ENCODE measurements around the gene EPN3.

EPN3 gene

GRCh38 chr17:50534979-50535326, 2.4 kb downstream of the EPN3 start:
- H3K27me3 Mint-ChIP-seq: peaks cover 26% of the 10 kb centered on the region
- DNase-seq (ENCODE audit: low spot score in 2 of 2) (no peak), ATAC-seq (ENCODE audit: low read depth) (no peak)
- peaks cover 10% of the 10 kb centered on the region for H3K4me1 Mint-ChIP-seq
- H3K27ac Mint-ChIP-seq: no peak overlapping the region
- H3K4me3 Mint-ChIP-seq: no peak overlapping the region
- no peaks in the 10 kb centered on the region for H3K36me3 Mint-ChIP-seq
- no peaks in the 10 kb centered on the region for H3K9me3 Mint-ChIP-seq

DNA sequence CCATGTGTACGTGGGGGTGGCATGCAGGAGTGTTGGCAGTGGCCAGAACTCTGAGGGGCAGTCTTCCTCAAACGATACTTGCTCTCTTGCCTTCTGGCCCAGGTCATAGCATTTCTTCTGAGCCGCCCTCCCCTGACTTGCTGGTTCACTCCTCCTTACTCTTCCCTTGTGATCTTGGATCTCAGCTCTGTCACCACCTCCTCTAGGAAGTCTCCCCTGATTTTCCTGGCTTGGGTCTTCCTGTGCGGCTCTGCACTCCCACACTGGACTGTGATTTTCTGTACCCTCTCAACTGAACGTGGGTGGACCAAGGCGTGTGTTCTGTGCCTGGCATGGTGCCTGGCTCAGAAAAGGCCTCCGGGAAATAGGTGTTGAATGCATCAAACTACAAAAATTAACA, 2.9 kb downstream of the EPN3 start:
- no peaks in the 10 kb centered on the region for H3K36me3 Mint-ChIP-seq
- H3K4me1 Mint-ChIP-seq: peaks cover 10% of the 10 kb centered on the region
- H3K27me3 Mint-ChIP-seq: peaks cover 26% of the 10 kb centered on the region
- DNase-seq (ENCODE audit: low spot score in 2 of 2) (no peak), ATAC-seq (ENCODE audit: low read depth) (no peak)
- H3K9me3 Mint-ChIP-seq: no peaks in the 10 kb centered on the region
- no peak overlapping the region for H3K27ac Mint-ChIP-seq
- H3K4me3 Mint-ChIP-seq: no peak overlapping the region

GRCh38 chr17:50536683-50537646, 4.4 kb downstream of the EPN3 start:
- Mint-ChIP-seq H3K36me3 (no peaks in the 10 kb centered on the region), H3K27me3 (peaks cover 18% of the 10 kb centered on the region), H3K4me1 (peaks cover 12% of the 10 kb centered on the region), H3K27ac (no peak overlapping the region), H3K4me3 (no peak overlapping the region), H3K9me3 (no peaks in the 10 kb centered on the region)
- DNase-seq (ENCODE audit: low spot score in 2 of 2) (no peak), ATAC-seq (ENCODE audit: low read depth) (no peak)

- Mint-ChIP-seq H3K4me3 (no peak overlapping the region), H3K27ac (no peak overlapping the region), H3K9me3 (no peaks in the 10 kb centered on the region), H3K36me3 (no peaks in the 10 kb centered on the region), H3K27me3 (peaks cover 16% of the 10 kb centered on the region), H3K4me1 (peaks cover 16% of the 10 kb centered on the region)
- DNase-seq (ENCODE audit: low spot score in 2 of 2) (no peak), ATAC-seq (ENCODE audit: low read depth) (no peak)
These were observed 5.4 kb downstream of the EPN3 start for GRCh38 chr17:50537721-50538548.

DNA sequence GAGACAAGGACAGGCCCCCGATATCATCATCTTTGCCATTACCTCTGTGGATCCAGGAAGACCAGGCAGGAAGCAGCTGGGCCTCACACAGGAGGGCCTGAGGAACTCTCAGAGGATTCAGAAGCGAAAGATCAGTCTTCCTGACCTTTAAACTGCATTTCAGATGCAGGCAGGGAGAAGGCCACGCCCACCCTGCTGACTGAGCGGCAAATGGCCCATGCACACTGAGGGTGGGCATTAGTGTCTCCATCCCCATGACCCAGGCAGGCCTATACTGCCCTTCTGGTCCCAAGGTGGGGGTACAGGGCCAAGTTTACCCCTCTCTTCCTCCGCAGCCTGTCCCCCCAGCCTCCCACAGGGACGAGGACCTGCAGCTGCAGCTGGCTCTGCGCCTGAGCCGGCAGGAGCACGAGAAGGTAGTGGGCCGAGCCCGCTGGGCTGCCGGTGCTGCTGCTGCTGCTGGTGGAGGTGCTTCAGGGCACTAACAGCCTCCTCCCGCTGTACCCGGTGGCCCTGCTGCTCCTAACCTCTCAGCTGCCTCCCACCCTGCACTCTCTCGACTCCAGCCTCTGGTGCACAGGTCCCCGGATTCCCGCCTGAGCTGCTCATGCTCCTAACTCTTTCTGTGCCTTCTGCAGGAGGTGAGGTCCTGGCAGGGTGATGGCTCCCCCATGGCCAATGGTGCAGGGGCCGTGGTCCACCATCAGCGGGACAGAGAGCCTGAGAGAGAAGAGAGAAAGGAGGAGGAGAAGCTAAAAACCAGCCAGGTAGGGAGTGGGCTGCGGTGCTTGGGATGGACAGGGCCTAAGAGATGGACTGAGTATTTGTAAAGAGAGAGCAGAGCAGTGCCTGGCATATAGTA, 6.2 kb downstream of the EPN3 start:
- Mint-ChIP-seq H3K4me3 (no peak overlapping the region), H3K9me3 (no peaks in the 10 kb centered on the region)

DNA sequence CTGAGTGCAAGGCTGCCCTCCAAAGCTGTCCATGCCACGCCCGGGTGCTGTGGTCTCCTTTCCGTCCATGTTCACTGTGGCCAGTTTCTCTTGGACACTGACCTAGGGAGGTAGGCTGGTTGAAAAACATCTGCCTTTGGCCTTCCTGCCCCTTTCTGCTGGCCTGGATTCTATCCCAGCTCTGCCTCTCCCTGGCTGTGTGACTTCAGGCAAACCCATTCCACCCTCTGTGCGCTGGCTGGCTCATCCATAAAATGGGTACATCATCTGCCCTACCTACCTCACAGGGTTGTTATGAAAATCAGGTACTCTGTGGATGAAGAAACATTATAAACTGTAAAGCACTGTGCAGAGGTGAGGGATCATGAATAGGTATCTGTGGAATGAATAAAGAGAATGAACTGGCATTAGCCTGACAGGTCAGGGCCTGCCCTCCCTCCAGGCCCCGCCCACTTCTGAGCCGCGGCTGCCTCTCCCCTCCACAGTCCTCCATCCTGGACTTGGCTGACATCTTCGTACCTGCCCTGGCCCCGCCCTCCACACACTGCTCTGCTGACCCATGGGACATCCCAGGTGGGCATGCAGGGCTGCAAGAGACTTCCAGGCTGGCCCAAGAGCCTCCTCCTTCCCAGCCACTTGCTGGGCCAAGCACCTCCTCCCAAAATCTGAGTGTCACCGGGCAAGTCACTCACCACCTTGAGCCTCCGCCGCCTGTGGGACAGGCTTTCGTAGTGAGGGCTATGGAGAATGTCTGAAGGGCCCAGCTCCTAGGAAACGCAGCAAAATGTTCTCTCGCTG, 7.4 kb downstream of the EPN3 start:
- no peak overlapping the region for H3K27ac Mint-ChIP-seq
- H3K9me3 Mint-ChIP-seq: no peaks in the 10 kb centered on the region
- DNase-seq (ENCODE audit: low spot score in 2 of 2): no peak
- ATAC-seq (ENCODE audit: low read depth): no peak
- no peaks in the 10 kb centered on the region for H3K36me3 Mint-ChIP-seq
- H3K4me3 Mint-ChIP-seq: no peak overlapping the region
- H3K27me3 Mint-ChIP-seq: peaks cover 9% of the 10 kb centered on the region
- H3K4me1 Mint-ChIP-seq: peaks cover 11% of the 10 kb centered on the region

More for the DNA sequence above, 6.2 kb downstream of the EPN3 start:
- Mint-ChIP-seq H3K4me1 (peaks cover 8% of the 10 kb centered on the region), H3K36me3 (no peaks in the 10 kb centered on the region), H3K27me3 (peaks cover 9% of the 10 kb centered on the region), H3K27ac (no peak overlapping the region)
- DNase-seq (ENCODE audit: low spot score in 2 of 2) (no peak), ATAC-seq (ENCODE audit: low read depth) (no peak)

DNA sequence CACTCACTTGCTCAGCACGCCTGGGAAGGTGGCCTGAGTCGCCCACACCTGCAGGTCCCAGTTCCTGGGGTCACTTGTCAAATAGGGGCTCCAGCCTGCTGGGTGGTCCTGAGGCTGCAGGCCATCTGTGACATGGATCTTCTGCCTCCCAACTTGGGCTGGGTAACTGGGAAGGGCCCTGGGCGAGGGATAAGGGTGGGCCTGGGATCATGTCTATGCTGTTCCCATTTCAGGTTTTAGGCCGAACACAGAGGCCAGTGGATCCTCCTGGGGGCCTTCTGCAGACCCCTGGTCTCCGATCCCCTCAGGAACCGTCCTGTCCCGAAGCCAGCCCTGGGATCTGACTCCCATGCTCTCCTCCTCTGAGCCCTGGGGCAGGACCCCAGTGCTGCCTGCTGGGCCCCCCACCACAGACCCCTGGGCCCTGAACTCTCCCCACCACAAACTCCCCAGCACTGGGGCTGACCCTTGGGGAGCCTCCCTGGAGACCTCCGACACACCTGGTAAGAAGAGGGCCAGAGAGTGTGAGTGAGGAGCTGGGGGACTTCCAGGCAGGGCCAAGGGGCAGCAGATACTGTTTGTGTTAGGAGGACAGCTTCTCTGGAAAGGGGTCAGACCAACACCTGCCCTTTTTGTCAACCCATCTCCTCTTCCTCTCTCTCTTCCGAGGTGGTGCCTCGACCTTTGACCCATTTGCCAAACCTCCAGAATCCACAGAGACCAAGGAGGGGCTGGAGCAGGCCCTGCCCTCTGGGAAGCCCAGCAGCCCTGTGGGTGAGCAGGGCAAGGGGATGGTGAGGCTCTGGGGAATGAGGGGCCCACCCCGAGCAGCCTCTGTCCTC, 8.2 kb downstream of the EPN3 start:
- no peak overlapping the region for H3K27ac Mint-ChIP-seq
- H3K27me3 Mint-ChIP-seq: peaks cover 9% of the 10 kb centered on the region
- H3K4me1 Mint-ChIP-seq: peaks cover 11% of the 10 kb centered on the region
- no peak overlapping the region for H3K4me3 Mint-ChIP-seq
- ATAC-seq (ENCODE audit: low read depth) (no peak), DNase-seq (ENCODE audit: low spot score in 2 of 2) (no peak)
- H3K36me3 Mint-ChIP-seq: no peaks in the 10 kb centered on the region
- H3K9me3 Mint-ChIP-seq: no peaks in the 10 kb centered on the region

- ATAC-seq (ENCODE audit: low read depth): no peak
- peak overlapping the region; percentile 88 for H3K4me3 Mint-ChIP-seq
- peaks cover 9% of the 10 kb centered on the region for H3K27me3 Mint-ChIP-seq
- no peaks in the 10 kb centered on the region for H3K9me3 Mint-ChIP-seq
- H3K36me3 Mint-ChIP-seq: no peaks in the 10 kb centered on the region
- H3K4me1 Mint-ChIP-seq: peaks cover 13% of the 10 kb centered on the region
- DNase-seq (ENCODE audit: low spot score in 2 of 2): no peak
- peak overlapping the region; percentile 58 for H3K27ac Mint-ChIP-seq
These were observed 8.8 kb downstream of the EPN3 start for GRCh38 chr17:50541402-50541715.

DNA sequence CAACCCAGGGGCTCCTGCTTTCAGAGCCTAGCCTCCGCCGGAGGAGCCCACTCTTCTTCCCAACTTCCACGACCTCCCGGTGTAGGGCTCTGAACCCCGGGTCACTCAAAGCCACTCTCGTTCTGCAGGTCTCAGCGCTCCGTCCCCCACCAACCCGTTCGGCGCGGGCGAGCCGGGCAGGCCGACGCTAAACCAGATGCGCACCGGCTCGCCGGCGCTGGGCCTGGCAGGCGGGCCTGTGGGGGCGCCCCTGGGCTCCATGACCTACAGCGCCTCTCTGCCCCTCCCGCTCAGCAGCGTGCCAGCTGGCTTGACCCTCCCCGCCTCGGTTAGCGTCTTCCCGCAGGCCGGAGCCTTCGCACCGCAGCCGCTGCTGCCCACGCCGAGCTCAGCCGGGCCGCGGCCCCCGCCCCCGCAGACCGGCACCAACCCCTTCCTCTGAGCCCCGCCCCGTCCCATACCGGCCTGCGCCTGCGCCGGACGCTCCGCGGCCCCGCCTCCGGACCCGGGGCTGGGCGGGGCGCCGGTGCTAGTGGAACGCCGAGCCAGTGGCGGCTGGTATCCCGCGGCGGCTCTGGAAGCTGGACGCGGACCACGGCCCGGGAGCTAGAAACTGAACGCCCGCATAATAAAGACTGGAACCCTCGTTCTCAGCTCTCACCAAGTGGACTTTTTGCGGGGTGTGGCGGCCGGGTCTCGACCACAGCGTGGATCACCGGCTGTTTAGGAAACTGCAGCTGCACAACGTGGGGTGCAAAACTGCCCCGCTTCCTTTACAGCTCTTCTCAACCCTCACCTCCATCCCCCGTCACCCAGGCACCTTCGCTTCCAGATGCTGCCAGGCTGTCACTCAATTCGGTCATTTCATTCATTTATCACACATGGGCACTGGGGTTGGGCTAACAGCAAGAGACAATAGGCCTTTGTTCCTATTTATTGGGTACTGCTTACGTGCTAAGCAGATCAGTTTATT, 9.5 kb downstream of the EPN3 start:
- H3K9me3 Mint-ChIP-seq: no peaks in the 10 kb centered on the region
- peaks cover 16% of the 10 kb centered on the region for H3K4me1 Mint-ChIP-seq
- H3K36me3 Mint-ChIP-seq: no peaks in the 10 kb centered on the region
- H3K4me3 Mint-ChIP-seq: peak overlapping the region; percentile 88
- peaks cover 8% of the 10 kb centered on the region for H3K27me3 Mint-ChIP-seq
- H3K27ac Mint-ChIP-seq: peak overlapping the region; percentile 58
- peak; percentile 83 for ATAC-seq (ENCODE audit: low read depth)
- peak; percentile 84 to 88 for DNase-seq (ENCODE audit: low spot score in 2 of 2)

GRCh38 chr17:50542795-50543774, 10.6 kb downstream of the EPN3 start:
- DNase-seq (ENCODE audit: low spot score in 2 of 2) (no peak), ATAC-seq (ENCODE audit: low read depth) (no peak)
- peaks cover 20% of the 10 kb centered on the region for H3K4me1 Mint-ChIP-seq
- no peaks in the 10 kb centered on the region for H3K36me3 Mint-ChIP-seq
- H3K27ac Mint-ChIP-seq: no peak overlapping the region
- H3K9me3 Mint-ChIP-seq: no peaks in the 10 kb centered on the region
- H3K4me3 Mint-ChIP-seq: peak overlapping the region; percentile 88
- peaks cover 7% of the 10 kb centered on the region for H3K27me3 Mint-ChIP-seq

DNA sequence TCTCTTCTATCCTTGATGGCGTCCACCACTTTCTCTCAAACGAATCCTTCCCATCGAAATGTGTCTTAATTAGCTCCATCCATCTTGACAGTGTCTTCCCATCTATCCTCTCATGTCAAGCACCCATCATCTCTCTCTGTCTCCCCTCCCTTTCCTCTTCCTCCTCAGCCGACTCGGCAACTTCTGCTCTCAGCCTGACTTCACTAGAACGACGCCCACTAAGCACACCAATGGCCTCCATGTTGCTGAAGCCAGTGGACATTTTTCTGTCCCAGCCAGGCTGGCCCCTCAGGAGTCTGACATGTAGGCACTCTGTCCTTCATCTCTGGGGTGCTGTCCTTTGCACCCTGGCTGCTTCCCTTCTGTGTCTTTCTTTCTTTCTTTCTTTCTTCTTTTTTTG, 12.0 kb downstream of the EPN3 start:
- H3K4me3 Mint-ChIP-seq: no peak overlapping the region
- H3K36me3 Mint-ChIP-seq: no peaks in the 10 kb centered on the region
- peaks cover 7% of the 10 kb centered on the region for H3K27me3 Mint-ChIP-seq
- H3K9me3 Mint-ChIP-seq: no peaks in the 10 kb centered on the region
- H3K27ac Mint-ChIP-seq: no peak overlapping the region
- DNase-seq (ENCODE audit: low spot score in 2 of 2): no peak
- no peak for ATAC-seq (ENCODE audit: low read depth)
- H3K4me1 Mint-ChIP-seq: peaks cover 20% of the 10 kb centered on the region
